Measurements from ENCODE around the gene CDH5.

DNA sequence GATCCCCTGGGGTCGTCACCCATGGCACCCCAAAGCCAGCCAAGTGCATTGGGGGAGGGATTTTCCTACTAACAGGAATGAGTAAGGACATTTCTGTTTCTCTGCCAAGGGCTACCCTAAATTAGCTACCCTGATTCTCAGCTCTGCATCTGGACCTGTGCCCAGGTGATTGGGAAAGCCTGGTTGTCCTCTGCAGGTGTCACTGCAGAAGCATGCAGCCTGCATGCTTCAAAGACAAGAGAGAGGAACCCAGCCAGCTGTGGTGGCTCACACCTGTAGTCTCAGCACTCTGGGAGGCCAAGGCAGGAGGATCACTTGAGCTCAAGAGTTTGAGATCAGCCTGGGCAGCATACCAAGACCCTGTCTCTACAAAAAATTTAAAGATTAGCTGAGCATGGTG is 80.2 kb downstream of the CDH5 start:
- TF ChIP-seq EZH2 (IDR thresholded peaks at IDR 0.05) = no peak
- no peak for TF ChIP-seq POLR2AphosphoS5 (IDR thresholded peaks at IDR 0.05; ENCODE audit: borderline replicate concordance, low read depth, low read length)
